ENCODE results near the gene DCBLD1.

DCBLD1 gene

GRCh38 chr6:117495425-117495824 is 13.0 kb downstream of the DCBLD1 start:
- in situ Hi-C loops (cut with MboI; ENCODE audit: low pct_unique_long_range_greater_than_20kb, low sequenced_read_pairs), result no loop called here
- no peak for DNase-seq

- in situ Hi-C loops (cut with MboI; ENCODE audit: low pct_unique_long_range_greater_than_20kb, low sequenced_read_pairs), result no loop called here
- no peak for DNase-seq
Measured at GRCh38 chr6:117495869-117496268, 13.4 kb downstream of the DCBLD1 start.

GRCh38 chr6:117496383-117496990 is 14.0 kb downstream of the DCBLD1 start:
- DNase-seq, result no peak
- in situ Hi-C loops (cut with MboI; ENCODE audit: low pct_unique_long_range_greater_than_20kb, low sequenced_read_pairs), result no loop called here

- in situ Hi-C loops (cut with MboI; ENCODE audit: low pct_unique_long_range_greater_than_20kb, low sequenced_read_pairs), result no loop called here
- no peak for DNase-seq
Measured at GRCh38 chr6:117497237-117497636, 14.8 kb downstream of the DCBLD1 start.

- peak; percentile 77 for DNase-seq
- in situ Hi-C loops (cut with MboI; ENCODE audit: low pct_unique_long_range_greater_than_20kb, low sequenced_read_pairs), result no loop called here
Measured at GRCh38 chr6:117498159-117498558, 15.7 kb downstream of the DCBLD1 start.

- in situ Hi-C loops (cut with MboI; ENCODE audit: low pct_unique_long_range_greater_than_20kb, low sequenced_read_pairs), result no loop called here
- DNase-seq, result no peak
Measured at GRCh38 chr6:117501722-117502121, 19.2 kb downstream of the DCBLD1 start.

- DNase-seq, result no peak
- in situ Hi-C loops (cut with MboI; ENCODE audit: low pct_unique_long_range_greater_than_20kb, low sequenced_read_pairs), result no loop called here
Measured at GRCh38 chr6:117502580-117502979, 20.1 kb downstream of the DCBLD1 start.

GRCh38 chr6:117503211-117503610 is 20.7 kb downstream of the DCBLD1 start:
- no peak for DNase-seq
- in situ Hi-C loops (cut with MboI; ENCODE audit: low pct_unique_long_range_greater_than_20kb, low sequenced_read_pairs), result no loop called here

GRCh38 chr6:117504478-117505144 is 22.1 kb downstream of the DCBLD1 start:
- in situ Hi-C loops (cut with MboI; ENCODE audit: low pct_unique_long_range_greater_than_20kb, low sequenced_read_pairs), result no loop called here
- no peak for DNase-seq

- in situ Hi-C loops (cut with MboI; ENCODE audit: low pct_unique_long_range_greater_than_20kb, low sequenced_read_pairs), result no loop called here
Measured at GRCh38 chr6:117505311-117505710, 22.8 kb downstream of the DCBLD1 start.

GRCh38 chr6:117506180-117506835 is 23.8 kb downstream of the DCBLD1 start:
- in situ Hi-C loops (cut with MboI; ENCODE audit: low pct_unique_long_range_greater_than_20kb, low sequenced_read_pairs), result no loop called here
- DNase-seq, result no peak

More at GRCh38 chr6:117505311-117505710, 22.8 kb downstream of the DCBLD1 start:
- DNase-seq, result no peak

GRCh38 chr6:117506907-117507306 is 24.4 kb downstream of the DCBLD1 start:
- DNase-seq, result no peak
- in situ Hi-C loops (cut with MboI; ENCODE audit: low pct_unique_long_range_greater_than_20kb, low sequenced_read_pairs), result no loop called here

GRCh38 chr6:117508450-117508971 is 26.0 kb downstream of the DCBLD1 start:
- no peak for DNase-seq
- in situ Hi-C loops (cut with MboI; ENCODE audit: low pct_unique_long_range_greater_than_20kb, low sequenced_read_pairs), result no loop called here

- no peak for DNase-seq
- in situ Hi-C loops (cut with MboI; ENCODE audit: low pct_unique_long_range_greater_than_20kb, low sequenced_read_pairs), result no loop called here
Measured at GRCh38 chr6:117509021-117509420, 26.5 kb downstream of the DCBLD1 start.

- DNase-seq, result no peak
- in situ Hi-C loops (cut with MboI; ENCODE audit: low pct_unique_long_range_greater_than_20kb, low sequenced_read_pairs), result no loop called here
Measured at GRCh38 chr6:117512056-117512828, 29.8 kb downstream of the DCBLD1 start.

- in situ Hi-C loops (cut with MboI; ENCODE audit: low pct_unique_long_range_greater_than_20kb, low sequenced_read_pairs), result no loop called here
- DNase-seq, result no peak
Measured at GRCh38 chr6:117512987-117513573, 30.6 kb downstream of the DCBLD1 start.

- DNase-seq, result no peak
- in situ Hi-C loops (cut with MboI; ENCODE audit: low pct_unique_long_range_greater_than_20kb, low sequenced_read_pairs), result no loop called here
Measured at GRCh38 chr6:117513778-117514365, 31.4 kb downstream of the DCBLD1 start.

- in situ Hi-C loops (cut with MboI; ENCODE audit: low pct_unique_long_range_greater_than_20kb, low sequenced_read_pairs), result no loop called here
- DNase-seq, result no peak
Measured at GRCh38 chr6:117514655-117515054, 32.2 kb downstream of the DCBLD1 start.

- DNase-seq, result no peak
- in situ Hi-C loops (cut with MboI; ENCODE audit: low pct_unique_long_range_greater_than_20kb, low sequenced_read_pairs), result no loop called here
Measured at GRCh38 chr6:117515326-117515725, 32.9 kb downstream of the DCBLD1 start.

All from KBM-7 (cell line).